Dermis blood vessel endothelial cell (primary cell): ENCODE data around the gene HOXA5. TPM values are rescaled to one million over a fixed set of nuclear protein-coding genes. Genes with fewer than 3 reads are reported as not detected.

Experiments
- DNase-seq: peaks from one replicate; pipeline ENCODE4 v3.0.0; 2010
- total RNA-seq: library from RNA; depleted of rRNA; stranded (reverse); fragments of >200 nt; gene quantifications from 2 replicates; pipeline ENCODE4 v1.2.3, GENCODE V29; 2014

The HOXA5 gene
- total RNA-seq, 1 donor from 2014 or later: 6.1 TPM

DNA sequence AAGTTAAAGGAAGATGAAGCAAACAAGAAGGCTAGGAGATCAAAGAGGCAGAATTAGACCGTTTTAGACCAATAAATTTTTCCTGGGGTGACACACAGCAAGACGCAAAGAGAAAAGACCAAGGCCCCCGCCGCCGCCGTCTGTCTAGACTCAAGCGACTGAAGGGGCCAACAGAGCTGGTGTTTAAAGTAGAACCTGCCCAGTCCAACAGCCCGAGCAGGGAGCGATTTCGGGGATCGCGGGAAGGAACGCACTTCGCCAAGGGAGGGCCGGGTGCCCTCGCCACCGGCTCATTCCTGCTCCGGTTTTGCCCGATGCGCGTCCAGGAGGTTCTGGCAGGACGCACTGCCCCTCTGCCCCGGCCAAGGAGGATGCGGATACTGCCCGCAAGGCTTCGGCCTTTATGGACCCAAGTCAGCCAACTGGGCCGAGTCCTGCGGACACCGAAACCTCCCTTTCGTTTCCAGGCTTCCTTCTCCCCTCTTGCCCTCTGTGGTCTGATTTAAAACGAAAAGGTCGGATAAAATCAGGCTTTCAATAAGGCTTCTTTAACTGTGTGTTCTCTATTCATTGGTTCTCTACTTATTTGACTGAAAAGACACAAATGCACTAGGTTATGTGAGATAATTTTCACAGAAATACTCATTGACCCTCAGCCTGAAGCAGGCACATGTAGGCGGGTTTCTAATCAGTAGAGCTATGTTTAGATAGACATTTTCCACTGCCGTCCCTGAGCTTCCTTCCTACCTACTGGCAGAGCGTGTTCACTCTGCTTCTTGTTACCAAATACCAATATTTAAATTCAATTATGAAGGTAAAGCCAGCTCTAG, 15.2 kb upstream of the HOXA5 start:
- DNase-seq: no peak

DNA sequence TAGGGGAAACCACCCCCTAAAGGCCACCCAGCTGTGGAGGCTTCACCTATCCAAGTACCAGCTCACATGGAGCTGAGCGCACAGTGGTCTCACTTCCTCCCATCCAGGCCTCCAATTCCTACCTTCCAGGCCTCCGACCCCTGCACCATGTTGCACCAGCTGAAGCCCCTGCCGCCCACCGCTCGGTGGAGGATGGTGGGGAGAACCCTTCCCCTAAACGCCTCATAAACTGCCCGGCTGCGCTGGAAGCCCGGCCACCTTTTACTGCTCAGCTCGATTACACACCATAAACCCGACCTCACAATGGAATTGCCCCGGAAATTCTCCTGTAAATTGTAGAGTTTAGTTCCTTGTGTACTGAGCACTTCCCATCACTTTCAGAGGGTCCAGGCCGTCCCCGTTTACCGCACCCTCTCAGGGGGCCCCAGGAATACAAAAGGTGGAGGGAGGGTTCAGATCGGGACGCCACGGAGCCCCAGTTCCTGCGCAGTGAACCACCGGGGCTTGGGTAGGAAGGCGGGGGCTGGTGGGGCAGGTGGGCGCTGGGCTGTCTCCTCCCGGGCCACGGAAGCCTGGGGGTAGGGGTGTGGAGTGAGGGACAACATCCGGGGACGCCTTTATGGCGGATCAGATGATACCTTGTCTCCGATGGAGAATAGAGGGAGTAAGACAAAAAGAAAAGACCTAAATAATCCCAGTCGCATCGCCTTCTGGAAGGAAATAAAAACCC, 14.4 kb upstream of the HOXA5 start:
- no peak for DNase-seq

- no peak for DNase-seq
Observed at GRCh38 chr7:27156916-27157701, 13.6 kb upstream of the HOXA5 start.

- peak; percentile 90 for DNase-seq
Observed at GRCh38 chr7:27156508-27156898, 13.0 kb upstream of the HOXA5 start, which contains the start of gene HOXA7. TSS of gene HOXA7 (minus strand) at chr7:27156675. CDS start at chr7:27156545, 130 bp downstream.

- DNase-seq: peak; percentile 80
Observed at GRCh38 chr7:27155816-27156507, 12.5 kb upstream of the HOXA5 start.

DNA sequence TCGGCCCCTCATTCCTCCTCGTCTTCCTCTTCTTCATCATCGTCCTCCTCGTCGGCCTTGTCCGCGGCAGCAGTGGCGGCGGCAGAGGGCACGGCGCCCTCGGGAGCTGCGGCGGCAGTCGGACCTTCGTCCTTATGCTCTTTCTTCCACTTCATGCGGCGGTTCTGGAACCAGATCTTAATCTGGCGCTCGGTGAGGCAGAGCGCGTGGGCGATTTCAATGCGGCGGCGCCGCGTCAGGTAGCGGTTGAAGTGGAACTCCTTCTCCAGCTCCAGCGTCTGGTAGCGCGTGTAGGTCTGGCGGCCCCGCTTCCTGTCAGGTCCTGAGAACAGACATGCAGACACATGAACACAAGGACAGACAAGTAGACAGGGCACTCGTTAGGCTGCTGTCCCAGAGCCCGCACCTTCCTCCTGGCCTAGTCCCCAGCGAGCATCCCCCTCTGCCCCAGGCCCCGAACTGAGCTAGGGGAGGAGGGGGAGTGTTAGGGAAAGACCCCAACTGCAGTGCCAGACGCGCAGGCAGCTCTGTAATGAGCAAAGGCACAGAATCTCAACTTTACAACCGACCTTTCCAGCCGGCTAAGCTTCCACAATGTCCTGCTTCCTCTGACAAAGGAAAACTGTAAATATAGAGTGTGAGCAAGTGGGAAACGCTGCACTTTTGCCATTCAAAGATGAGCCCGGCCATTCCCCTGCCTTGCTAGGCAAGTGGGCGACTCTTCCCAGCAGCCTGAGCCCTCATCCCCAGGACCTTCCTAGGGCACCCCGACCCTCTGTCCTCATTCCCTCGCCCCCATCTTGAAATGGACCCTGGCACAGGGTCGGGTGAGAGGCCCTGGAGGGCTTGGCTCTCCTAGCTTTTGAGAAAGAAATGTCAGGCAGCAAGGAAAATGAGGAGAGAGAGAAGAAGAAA, 11.7 kb upstream of the HOXA5 start:
- no peak for DNase-seq

GRCh38 chr7:27154369-27154768, 10.9 kb upstream of the HOXA5 start:
- no peak for DNase-seq

DNA sequence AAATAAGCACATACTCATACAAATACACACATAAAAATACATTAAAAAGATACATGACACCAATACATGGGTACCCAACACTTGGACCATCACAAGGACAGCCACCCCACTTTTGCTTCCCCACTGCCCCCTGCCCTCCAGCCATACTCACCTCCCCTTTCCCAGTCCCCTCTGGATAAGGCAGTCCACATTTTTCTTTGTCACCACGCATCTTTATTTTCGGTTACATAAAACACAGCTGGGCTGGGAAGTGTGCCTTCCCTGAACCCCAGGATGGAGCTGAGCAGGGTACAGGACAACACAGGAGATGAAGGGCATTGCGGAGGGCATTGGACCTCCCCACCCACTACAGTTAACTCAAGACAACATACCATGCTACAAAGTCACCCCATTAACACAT, 10.0 kb upstream of the HOXA5 start:
- DNase-seq: no peak

GRCh38 chr7:27152816-27153442, 9.4 kb upstream of the HOXA5 start:
- DNase-seq: no peak

GRCh38 chr7:27151931-27152815, 8.7 kb upstream of the HOXA5 start, which contains the start of gene HOXA3:
TSS of gene HOXA3 (minus strand) at chr7:27152583. CDS start at chr7:27110640, 41,943 bp downstream.
- peak; percentile 78 for DNase-seq

GRCh38 chr7:27151341-27151930, 8.0 kb upstream of the HOXA5 start:
- no peak for DNase-seq

DNA sequence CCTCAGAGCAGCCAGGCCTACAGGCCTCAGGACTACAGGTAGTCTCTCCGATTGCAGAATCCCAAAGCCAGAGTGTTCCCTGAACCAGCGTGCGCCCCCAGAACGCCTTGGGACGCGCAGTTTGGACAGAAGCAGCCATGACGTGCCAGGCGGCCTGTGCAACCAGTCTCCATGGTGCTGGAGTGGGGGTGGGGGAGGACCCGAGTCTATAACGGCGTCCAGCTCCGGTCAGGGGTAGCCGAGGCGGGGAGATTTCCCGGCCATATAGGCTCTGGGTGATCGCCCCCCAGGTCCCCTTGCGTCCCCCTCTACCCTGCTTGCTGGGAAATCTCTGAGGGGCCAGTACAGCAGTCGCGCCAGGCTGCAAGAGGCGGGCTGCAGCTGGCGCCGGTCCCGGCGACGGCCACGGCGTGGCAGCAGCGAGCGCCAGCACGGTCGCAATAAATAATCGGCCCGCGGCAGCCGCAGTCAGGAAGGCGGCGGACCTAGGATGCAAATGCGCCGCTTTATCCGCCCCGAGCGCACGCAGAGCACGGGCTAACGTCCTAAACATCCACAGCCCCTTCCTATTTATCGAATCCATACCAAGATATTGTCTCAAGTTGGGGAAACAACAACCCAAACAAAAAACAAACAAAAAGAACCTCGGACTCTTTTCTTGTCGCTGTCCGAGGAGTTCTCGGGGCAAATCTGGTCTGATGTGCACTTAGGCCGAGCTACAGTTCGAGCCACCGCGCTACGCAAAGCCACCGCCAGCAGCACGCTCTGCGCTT, 7.3 kb upstream of the HOXA5 start:
- DNase-seq: peak; percentile 92

- DNase-seq: no peak
Observed at GRCh38 chr7:27149842-27150567, 6.5 kb upstream of the HOXA5 start.

DNA sequence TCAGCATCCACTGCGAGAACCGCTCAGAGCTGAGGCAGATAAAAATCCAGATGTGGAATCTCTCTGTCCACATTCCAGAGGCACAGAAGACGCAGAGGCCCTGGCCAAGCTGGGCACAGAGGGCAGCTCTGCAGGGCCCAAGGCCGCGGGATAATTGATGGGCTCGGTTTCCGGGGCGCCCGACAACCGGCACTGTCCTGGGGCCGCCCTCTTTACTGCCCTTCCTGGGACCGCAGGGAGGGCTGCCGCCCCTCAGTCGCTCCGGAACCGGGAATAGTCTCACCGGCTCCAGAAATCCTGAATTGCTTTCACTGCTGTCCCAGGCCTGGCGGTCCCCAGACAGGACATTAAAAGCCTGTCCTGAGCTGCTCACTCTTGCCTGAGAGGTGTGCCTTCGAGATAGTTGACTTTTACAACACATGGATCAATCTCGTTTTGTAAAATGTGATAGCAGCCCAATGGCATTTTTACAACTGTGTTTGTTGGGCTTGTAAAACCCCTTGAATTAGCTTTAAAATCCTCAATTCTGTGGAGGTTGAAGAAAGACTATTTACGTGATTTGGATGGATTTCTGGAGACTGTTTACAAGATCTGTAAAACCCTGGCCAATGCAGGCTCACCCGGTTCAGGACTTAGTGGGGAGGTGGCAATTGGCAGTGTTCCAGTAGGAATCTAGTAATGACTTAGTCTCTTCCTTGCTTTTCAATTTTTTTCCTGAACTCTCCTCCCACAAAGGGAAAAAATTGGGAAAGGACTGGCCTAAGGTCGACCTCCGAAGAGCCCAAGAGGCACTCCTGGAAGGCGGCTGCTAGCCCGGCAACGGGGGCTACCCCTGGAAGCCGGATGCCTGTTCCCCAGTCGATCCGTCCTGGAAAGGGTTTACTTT, 5.5 kb upstream of the HOXA5 start:
- DNase-seq: peak; percentile 56

DNA sequence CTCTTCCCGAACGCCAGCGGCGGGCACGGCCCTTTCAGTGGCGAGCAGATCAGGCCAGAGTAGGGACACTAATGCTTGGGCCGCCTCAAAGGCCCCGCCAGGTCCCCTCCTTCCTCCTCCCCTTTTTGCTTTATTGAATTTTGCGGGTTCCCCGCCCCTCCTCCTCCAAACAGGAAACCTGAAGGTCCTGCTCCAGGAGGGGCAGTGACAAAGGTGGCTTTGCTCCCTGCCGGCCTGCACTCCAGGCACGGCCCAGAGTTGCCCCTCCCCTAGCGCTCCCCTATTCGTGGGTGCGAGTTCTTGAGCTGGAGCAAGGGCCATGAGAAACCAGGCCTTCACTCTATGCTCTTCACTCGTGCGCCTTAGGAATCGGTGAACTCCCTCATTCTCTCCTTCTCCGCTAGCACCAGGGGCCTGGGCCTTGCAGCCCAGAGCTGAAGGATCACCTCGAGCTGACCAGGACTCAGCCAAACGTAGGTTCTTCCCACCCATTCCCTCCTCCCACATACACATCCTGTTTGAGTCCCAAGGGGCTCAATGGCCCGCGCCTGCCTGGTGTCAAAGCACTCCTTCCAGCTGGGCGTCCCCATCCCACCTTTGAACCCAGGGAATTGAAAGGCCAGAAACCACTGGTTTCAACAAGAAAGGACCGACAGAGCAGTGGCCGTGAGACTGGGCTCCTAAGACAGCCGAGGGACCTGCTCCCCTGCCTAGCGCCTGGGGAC, 4.7 kb upstream of the HOXA5 start:
- peak; percentile 46 for DNase-seq
